SK-N-SH (cell line): Measurements from ENCODE around the gene SLC9A8.

ENCODE experiments used
- CTCF ChIP-seq: fragments of 200-600 bp; sonication (generic); IDR thresholded peaks from 2 replicates; pipeline ENCODE4 v1.6.1; 2017; ENCODE audit warnings: antibody characterized with exemption, mild to moderate bottlenecking, moderate library complexity
- EP300 ChIP-seq, 2 experiments: IDR thresholded peaks; 2 replicates each; pipeline versions ENCODE4 v1.4.0 to v1.6.1; 2012; ENCODE audit warnings: borderline replicate concordance in 1 of 2, low read depth in 1 of 2, low read length in 1 of 2
- FOXJ3 ChIP-seq: sonication (generic); formaldehyde crosslinking; IDR thresholded peaks from 2 replicates; pipeline ENCODE4 v1.5.1; 2020; ENCODE audit warnings: mild to moderate bottlenecking, missing genetic modification reagents
- FOXM1 ChIP-seq: IDR thresholded peaks from 2 replicates; pipeline ENCODE4 v1.4.0; 2012; ENCODE audit warnings: low read depth, mild to moderate bottlenecking
- GABPA ChIP-seq: IDR thresholded peaks from 2 replicates; pipeline ENCODE4 v1.4.0; 2012; ENCODE audit warnings: low read depth, mild to moderate bottlenecking
- MAX ChIP-seq: IDR thresholded peaks from 2 replicates; pipeline ENCODE4 v1.4.0; 2012; ENCODE audit warnings: low read depth
- POLR2AphosphoS5 ChIP-seq: IDR thresholded peaks from 2 replicates; pipeline ENCODE4 v1.6.1; 2012; ENCODE audit warnings: low read depth, low read length
- RAD21 ChIP-seq: IDR thresholded peaks from 2 replicates; pipeline ENCODE4 v1.6.1; 2012; ENCODE audit warnings: mild to moderate bottlenecking, low read length
- REST ChIP-seq: IDR thresholded peaks from 2 replicates; pipeline ENCODE4 v1.6.1; 2012; ENCODE audit warnings: mild to moderate bottlenecking, low read depth, low read length, moderate library complexity
- RXRA ChIP-seq: IDR thresholded peaks from 2 replicates; pipeline ENCODE4 v1.4.0; 2012; ENCODE audit warnings: low read depth, mild to moderate bottlenecking, borderline replicate concordance
- SIN3A ChIP-seq: IDR thresholded peaks from 2 replicates; pipeline ENCODE4 v1.6.1; 2012; ENCODE audit warnings: low read depth, mild to moderate bottlenecking, low read length, moderate library complexity, borderline replicate concordance
- SMC3 ChIP-seq: IDR thresholded peaks from 2 replicates; pipeline ENCODE4 v1.6.1; 2012; ENCODE audit warnings: low read depth, low read length, improper control_type of control experiment
- USF1 ChIP-seq: IDR thresholded peaks from 2 replicates; pipeline ENCODE4 v1.4.0; 2012; ENCODE audit warnings: low read depth, borderline replicate concordance
- YY1 ChIP-seq: IDR thresholded peaks from 2 replicates; pipeline ENCODE4 v1.4.0; 2012; ENCODE audit warnings: low read depth, mild to moderate bottlenecking

- no peak for TF ChIP-seq CTCF
- TF ChIP-seq MAX, result no peak
- no peak for TF ChIP-seq YY1
- TF ChIP-seq RAD21, result no peak
- TF ChIP-seq SMC3, result no peak
- TF ChIP-seq POLR2AphosphoS5, result no peak
- TF ChIP-seq SIN3A, result no peak
- TF ChIP-seq FOXM1, result no peak
- no peak for TF ChIP-seq RXRA
- TF ChIP-seq USF1, result no peak
- TF ChIP-seq EP300 (IDR thresholded peaks at IDR 0.05; ENCODE audit: borderline replicate concordance in 1 of 2, low read depth in 1 of 2, low read length in 1 of 2), result no peak
- TF ChIP-seq GABPA, result peak; percentile 3; the same call in 1 of the 2 replicates
- TF ChIP-seq FOXJ3, result no peak
- no peak for TF ChIP-seq REST
Measured at GRCh38 chr20:49813305-49813974, 812 bp downstream of the SLC9A8 start.
